ENCODE data around the gene MRPS5.

- no peak for TF ChIP-seq POLR2A (IDR thresholded peaks at IDR 0.05; ENCODE audit: extremely low read depth, insufficient read length)
- no peak for TF ChIP-seq MAX (IDR thresholded peaks at IDR 0.05; ENCODE audit: low read depth, low read length)
- no peak for TF ChIP-seq CTCF (IDR thresholded peaks at IDR 0.05; ENCODE audit: low read depth, low read length)
- no peak for TF ChIP-seq MYC (IDR thresholded peaks at IDR 0.05; ENCODE audit: low read depth, low read length)
These were observed 73.7 kb downstream of the MRPS5 start for GRCh38 chr2:95047629-95048510.
